ENCODE measurements around the gene TOP3B.
A peak's percentile ranks its signal among the peaks of the same experiment; 100 is the strongest.
"Not testable (repeated sequence)": the region's sequence is repeated elsewhere in the genome, so short reads cannot be mapped to it uniquely, and the experiment has no call there.

Gene TOP3B

DNA sequence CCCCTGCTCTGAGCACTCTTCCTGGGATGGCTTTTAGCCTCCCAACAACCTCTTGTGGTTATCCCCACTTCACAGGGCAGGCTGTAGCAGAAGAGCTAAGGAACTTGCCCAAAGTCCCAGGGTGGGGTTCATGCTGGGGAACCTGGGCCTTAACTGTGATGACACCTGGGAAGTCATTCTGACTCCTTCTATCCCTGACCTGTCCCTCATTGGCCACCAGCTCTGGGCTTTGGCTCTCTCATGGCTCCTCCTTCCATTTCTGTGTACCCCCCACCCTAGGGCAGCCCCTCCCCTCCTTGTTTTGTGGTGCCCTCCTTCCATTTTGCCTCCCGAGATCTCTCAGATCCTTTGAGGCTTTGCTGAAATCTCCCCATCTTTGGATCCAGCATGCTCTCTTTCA, 32.6 kb downstream of the TOP3B start:
- no peak for DNase-seq
- in situ Hi-C loops (cut with HindIII; ENCODE audit: low pct_ligation_motif_present, low pct_unique_long_range_greater_than_20kb, low sequenced_read_pairs) = no loop called here

DNA sequence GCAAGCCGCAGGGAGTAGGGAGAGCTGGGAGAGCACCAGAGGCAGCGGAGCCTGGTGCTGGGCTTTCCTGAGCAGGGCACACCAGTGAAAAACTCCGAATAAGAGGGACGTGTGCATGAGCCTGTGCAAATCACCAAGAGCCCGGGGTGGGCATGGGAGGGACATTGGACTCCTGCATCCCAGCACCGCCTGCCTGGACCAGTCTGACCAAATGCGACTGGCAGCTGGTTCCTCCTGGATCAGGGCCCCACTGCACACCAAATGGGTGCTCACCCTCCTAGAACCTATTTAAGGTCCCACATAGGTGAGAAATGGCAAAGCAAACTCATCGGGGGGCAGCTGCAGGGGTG, 33.0 kb downstream of the TOP3B start:
- no peak for DNase-seq
- in situ Hi-C loops (cut with HindIII; ENCODE audit: low pct_ligation_motif_present, low pct_unique_long_range_greater_than_20kb, low sequenced_read_pairs) = no loop called here

DNA sequence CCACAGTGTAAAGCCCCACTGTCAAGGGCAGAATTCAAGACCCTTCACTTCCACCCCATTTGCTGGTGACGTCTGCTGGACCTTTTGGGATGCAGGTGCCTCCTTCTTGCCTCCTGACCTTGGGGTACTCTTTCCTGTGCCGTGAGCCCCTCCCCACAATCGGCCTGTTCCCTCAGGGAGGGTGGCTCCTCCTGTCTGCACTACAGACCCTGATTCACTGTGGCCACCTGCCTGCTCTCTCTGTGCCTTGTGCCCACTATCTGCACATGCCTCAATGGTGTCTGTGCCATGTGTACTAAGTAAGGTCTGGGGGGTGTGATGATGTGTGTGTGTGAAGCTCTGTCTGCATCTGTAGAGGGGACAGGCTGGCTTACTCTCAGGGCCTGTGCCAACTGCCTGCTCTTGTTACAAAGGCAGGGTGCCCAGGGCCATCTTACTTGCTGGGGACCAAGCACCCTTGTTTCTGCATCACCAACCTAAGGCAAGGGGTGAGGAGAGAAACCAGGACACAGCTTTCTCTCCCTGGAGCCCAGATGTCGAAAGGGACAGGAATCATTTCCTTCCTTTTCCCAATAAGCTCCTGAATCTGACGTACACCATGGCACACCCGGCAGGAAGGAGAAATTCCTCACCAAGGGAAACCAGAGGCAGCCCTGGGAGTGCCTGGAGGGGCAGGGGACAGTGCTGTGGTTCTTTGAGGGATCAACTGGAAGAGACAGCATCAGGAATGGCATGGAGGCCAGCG, 33.6 kb downstream of the TOP3B start:
- in situ Hi-C loops (cut with HindIII; ENCODE audit: low pct_ligation_motif_present, low pct_unique_long_range_greater_than_20kb, low sequenced_read_pairs) = no loop called here
- no peak for DNase-seq

DNA sequence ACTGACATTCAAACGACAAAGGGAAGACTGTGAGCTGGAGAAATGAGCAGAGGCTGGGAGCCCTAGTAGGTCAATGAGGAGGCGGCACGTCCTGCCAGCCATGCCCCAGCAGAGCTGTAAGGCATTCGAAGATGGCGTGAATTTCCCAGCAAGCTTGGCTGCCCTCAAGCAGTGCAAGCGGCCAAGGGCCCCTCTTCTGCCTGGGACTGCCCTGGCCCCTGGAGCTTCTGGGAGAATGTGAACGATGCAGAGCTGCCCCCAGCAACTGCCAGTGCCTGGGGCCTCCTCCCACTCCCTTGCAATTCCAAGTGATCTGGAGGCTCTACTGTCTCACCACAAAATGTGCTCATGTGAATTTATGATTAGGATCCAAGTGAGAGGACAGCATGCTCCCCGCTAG, 34.2 kb downstream of the TOP3B start:
- no peak for DNase-seq
- in situ Hi-C loops (cut with HindIII; ENCODE audit: low pct_ligation_motif_present, low pct_unique_long_range_greater_than_20kb, low sequenced_read_pairs) = no loop called here

DNA sequence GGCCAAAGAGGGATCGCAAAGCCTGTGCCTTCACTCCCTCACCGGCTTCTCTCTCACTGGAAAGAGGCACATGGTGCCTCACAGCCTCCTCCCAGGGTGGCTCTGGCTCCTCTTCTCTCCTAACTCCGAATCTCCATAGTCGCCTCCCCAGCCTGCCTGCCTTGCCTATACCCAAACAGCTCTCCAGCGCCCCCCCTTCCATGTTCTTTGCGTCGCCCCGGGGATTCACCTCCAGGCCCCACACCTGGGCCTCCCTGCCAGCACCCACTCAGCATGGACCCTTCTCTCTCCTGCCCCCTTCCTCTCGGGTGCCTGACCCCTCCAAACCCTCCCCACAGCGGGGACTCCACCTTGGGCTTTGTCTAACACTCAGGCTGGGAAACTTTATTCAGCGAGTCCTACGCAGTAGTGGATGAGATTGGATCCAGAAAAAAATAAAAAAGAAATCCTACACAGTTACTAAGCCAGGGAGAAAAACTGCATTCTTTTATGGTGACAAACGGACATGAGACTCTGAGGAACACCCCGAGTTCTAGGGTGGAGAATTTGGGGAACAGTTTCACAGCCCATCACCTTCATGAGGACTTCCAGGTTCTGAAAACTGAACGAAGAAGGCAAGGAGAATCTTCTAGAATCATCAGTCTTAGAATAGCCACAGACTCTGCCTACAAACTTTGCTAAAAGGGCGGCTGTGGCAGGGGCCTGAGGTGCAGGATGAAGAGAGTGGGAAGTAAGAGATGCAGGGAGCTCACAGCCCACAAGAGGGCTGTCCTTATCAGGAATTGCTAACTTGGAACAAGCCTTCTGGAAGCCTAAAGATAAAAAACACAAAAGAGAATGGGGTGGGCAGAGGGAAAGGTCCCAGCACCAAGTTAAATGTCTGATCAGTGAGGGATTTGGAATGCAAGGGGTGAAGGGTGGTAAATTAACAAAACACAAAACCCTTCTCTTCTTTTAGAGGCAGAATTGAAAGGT, 35.3 kb downstream of the TOP3B start:
- in situ Hi-C loops (cut with HindIII; ENCODE audit: low pct_ligation_motif_present, low pct_unique_long_range_greater_than_20kb, low sequenced_read_pairs) = no loop called here

DNA sequence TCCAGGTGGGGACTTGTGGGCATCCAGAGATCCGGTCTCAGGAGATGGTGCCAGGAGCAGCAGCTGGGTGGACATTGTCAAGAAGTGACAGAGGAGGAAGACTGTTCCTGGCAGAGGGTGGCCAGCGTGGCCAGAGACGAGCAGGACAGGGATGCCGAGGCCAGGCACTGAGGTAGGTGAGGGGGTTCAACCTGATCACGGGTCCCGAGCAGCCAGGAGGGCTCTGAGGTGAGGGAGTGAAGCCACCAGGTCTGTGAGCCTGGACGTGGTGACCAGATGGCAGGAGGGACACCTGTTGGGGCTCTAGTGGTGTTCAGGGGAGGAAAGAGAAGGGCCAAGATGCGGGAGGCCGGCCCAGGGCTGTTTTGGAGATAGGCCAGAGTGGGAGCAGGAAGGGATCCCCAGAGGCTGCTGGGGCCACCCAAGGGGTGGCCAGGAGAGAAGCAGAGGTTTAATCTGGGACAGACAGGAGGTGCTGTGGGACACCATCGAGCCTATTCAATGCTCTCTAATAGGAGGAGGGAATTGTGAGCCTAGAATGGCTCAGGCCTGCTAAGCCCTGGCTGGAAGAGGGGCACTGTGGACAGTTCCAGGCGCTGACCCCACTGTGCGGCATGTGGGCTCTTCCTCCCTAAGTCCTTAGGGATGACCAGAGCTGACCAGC, 36.2 kb downstream of the TOP3B start:
- in situ Hi-C loops (cut with HindIII; ENCODE audit: low pct_ligation_motif_present, low pct_unique_long_range_greater_than_20kb, low sequenced_read_pairs) = no loop called here
- no peak for DNase-seq

More for the DNA sequence above, 35.3 kb downstream of the TOP3B start:
- peak; percentile 37 for DNase-seq

DNA sequence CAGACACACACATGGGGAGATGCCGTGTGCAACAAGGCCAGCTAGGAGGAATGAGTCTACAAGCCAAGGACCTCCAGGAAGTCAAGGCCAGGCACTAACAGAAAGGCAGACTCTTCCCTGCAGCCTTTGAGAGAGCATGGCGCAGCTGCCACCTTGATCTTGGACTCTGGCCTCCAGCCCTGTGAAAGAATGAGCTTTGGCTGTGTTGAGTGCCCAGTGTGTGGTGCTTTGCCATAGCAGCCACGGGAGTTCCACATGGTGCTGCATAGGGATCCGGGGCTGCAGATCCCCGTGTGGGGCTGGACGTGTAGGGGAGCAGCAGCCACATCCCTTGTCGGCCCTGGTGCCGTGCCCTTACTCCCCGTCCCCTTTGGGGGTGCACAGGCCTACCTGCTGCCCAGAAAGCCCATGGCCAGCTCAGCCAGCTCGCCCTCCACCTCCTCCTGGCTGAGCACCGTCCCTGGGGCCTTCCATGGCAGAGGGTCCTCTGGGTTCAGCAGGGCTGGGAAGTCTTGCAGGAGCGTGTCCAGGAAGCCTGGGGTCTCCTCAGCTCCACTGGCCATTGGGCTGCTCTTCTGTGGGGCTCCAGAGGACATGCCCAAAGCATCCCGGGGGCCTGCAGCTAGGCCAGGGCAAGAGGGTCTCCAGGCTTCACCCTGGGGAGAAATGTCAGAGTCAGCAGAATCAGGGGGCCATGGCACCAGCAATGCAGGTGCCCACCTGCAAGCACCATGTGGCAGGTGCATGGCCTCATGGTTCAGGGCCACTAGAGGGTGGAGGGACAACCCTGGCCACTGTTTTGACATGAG, 36.9 kb downstream of the TOP3B start:
- in situ Hi-C loops (cut with HindIII; ENCODE audit: low pct_ligation_motif_present, low pct_unique_long_range_greater_than_20kb, low sequenced_read_pairs) = no loop called here
- no peak for DNase-seq

DNA sequence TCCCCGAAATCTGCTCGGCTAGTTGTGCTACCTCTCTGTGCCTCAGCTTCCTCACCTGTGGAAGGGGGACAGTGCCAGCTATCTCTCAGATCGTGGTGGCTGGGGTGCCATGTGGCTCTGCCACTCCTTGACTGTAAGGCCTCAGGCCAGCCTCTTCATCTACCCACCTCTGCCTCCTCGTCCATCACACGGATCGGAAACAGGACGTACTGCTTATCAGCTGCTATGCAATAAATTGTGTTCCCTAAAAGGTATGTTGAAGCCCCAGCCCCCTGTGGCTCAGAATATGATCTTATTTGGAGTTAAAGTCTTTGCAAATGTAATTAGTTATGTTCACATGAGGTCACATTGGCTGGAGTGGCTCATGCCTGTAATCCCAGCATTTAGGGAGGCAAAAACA, 37.7 kb downstream of the TOP3B start:
- in situ Hi-C loops (cut with HindIII; ENCODE audit: low pct_ligation_motif_present, low pct_unique_long_range_greater_than_20kb, low sequenced_read_pairs) = no loop called here
- no peak for DNase-seq

DNA sequence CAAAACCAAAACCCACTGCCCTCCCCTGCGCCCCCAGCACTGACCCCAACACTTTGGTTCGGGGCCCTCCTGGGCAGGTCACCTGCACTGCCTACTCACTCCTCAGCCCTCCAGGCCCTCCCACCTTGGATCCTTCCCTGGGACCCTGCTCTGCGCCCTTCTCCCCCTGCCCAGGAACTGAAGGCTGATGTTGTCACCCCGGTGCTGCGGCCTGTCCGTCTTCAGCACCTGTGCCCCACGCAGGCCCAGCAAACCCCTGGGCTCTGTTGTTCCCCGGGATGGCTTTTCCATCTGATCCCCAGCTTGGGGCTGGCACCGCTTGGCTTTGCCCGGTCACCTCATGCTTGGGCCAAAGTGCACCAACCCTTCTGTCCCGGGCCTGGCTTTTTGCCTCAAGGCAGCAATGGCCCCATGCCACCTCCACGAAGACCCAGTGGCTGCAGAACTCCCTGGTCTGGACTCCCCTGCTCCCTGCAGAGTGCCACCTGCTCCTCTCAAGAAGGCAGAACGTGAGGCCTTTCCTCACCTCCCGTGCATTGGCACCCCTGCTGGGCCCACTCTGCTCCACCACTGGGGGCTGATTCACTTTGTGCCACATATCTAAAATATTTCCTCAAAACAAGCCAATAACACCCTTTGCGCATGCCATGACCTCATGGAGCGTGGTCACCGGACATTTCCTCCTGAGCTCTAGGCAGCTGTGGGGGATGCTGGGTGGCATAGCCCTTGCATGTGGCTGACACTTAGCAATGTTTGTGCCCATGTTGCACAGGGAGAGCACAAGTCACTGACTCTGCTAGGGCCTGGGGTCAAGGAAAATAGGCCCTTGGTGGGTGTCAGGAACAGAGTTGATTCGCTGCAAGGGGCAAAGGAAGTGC, 38.8 kb downstream of the TOP3B start:
- DNase-seq = peak; percentile 24

DNA sequence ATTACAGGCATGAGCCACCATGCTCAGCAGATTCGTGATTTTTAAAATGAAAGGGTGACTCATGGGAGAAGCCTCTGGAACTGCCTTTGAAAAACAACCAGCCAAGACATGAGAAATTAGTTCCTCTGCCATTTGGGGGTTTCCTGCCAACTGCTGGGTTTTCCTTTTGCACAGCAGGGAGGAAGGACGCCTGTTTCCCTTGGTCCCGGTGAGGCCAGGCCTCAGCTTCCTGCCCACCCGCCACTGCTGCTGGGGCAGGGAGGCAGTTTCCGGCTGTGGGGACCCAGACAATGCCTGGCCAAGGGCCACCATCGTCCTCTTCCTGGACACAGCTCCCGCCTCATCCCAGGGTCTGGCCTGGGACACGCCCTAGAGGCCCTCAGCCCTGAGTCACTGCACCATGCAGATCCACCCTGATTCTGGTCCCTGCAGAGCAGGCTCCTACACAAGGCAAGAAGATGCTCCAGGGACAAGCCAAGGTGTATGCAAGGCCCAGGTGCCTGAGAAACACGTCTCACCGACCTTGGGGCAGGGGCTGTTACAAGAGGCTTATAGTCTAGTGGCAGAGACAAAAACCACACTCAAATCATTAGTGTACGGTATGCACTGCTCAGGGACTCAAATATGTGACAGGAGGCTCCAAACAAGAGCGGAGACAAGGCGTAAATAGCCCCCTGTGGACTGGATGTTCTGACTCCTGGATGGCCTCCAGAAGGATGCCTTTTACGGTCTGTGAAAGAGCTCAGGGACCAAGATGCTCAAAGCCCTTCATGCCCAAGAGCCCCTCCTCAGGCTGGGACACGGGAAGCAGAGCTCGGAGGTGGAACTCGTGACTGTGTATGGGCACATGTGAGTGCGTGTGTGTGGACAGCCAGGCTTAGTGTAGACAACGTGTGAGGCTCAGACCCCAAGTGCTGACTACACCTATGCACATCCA, 39.9 kb downstream of the TOP3B start:
- DNase-seq = peak; percentile 55
- in situ Hi-C loops (cut with HindIII; ENCODE audit: low pct_ligation_motif_present, low pct_unique_long_range_greater_than_20kb, low sequenced_read_pairs) = no loop called here

More for the DNA sequence above, 38.8 kb downstream of the TOP3B start:
- in situ Hi-C loops (cut with HindIII; ENCODE audit: low pct_ligation_motif_present, low pct_unique_long_range_greater_than_20kb, low sequenced_read_pairs) = no loop called here

DNA sequence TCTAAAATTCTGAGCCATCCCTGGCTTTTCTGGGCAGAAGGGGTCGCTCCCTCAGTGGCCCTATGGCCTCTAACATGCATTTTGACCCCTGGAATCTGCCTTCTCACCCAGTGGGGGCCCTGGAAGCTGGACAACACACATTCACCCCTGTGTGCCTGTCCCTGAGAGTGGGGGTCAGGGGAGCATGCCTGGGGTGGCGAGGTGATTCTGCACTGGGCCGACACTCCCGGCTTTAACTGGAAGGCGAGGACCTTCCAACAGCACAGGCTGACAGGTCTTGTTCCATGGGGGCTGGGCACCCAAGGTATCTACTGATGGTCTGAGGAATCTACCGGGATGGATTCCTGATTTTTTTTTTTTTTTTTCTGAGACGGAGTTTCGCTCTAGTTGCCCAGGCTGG, 40.7 kb downstream of the TOP3B start:
- DNase-seq = no peak
- in situ Hi-C loops (cut with HindIII; ENCODE audit: low pct_ligation_motif_present, low pct_unique_long_range_greater_than_20kb, low sequenced_read_pairs) = no loop called here

DNA sequence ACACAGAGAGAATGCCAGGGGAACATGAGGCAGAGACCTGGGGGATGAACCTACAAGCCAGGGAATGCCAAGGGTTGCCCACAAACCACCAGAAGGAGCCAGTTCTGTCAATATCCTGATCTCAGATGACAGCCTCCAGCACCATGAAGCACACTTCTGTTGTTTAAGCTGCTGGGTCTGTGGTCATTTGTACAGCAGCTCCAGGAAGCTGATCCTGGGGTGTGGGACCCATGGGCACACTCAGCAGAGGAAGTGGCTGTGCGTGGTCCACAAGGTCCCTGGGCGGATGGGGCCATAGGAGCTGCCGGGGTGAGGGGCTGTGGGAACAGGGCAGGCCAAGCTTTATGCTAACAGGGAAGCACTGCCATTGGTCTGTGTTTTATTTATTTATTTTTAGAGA, 42.1 kb downstream of the TOP3B start:
- no peak for DNase-seq

DNA sequence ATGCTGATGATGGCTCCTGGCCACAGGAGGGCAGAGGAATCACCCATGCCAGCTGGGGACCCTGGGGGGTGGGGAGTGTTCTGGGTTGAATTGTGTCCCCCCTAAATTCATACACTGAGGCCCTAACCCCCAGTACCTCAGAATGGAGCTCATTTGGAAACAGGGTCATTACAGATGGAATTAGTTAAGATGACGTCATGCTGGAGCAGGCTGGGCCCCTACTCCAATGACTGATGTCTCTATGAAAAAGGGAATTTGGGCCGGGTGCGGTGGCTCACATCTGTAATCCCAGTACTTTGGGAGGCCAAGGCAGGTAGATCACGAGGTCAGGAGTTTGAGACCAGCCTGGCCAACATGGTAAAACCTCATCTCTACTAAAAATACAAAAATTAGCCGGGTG, 42.7 kb downstream of the TOP3B start:
- DNase-seq; in situ Hi-C loops (cut with HindIII; ENCODE audit: low pct_ligation_motif_present, low pct_unique_long_range_greater_than_20kb, low sequenced_read_pairs): not testable (repeated sequence)

More for the DNA sequence above, 42.1 kb downstream of the TOP3B start:
- in situ Hi-C loops (cut with HindIII; ENCODE audit: low pct_ligation_motif_present, low pct_unique_long_range_greater_than_20kb, low sequenced_read_pairs) = no loop called here

DNA sequence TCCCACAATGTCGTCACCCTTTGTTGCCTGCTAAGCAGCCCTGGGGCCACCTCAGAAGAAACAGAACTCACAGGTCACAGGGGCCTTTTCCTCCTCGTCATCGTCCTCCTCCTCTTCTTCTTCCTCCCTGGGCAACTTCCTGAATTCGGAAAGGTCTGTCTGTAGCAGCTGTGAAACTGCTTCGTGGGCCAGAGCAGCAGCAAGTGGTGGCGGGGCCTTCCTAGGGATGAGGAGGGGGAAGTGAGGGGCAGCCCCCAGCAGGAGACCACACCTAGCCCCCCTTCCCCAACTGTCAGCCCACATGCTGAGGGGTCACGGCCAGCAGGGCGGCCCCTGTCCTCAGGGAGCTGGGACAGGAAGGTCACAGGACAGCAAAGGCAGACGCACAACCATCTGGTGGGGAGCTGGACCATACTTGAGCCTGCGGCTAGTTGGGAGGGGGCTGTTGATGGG, 43.1 kb downstream of the TOP3B start:
- DNase-seq = no peak
- in situ Hi-C loops (cut with HindIII; ENCODE audit: low pct_ligation_motif_present, low pct_unique_long_range_greater_than_20kb, low sequenced_read_pairs) = no loop called here

DNA sequence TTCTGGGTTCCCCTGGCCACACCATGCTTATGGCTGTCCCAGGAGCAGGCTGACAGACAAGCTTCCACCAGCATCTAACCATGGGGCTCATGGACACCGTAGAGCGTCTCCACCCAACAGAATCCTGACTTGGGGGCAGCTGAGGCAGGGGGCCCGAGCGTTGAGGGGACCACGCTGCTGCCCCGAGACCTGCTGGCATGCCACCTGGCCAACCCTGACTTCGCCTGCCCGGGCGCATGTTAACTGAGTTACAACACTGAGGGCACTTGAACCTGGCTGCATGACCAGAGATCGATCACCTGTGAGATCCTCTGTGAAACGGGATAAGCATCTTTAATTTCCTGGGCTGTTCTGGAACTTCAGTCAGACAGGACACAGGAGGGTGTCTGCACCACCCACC, 43.7 kb downstream of the TOP3B start:
- in situ Hi-C loops (cut with HindIII; ENCODE audit: low pct_ligation_motif_present, low pct_unique_long_range_greater_than_20kb, low sequenced_read_pairs) = no loop called here
- no peak for DNase-seq

DNA sequence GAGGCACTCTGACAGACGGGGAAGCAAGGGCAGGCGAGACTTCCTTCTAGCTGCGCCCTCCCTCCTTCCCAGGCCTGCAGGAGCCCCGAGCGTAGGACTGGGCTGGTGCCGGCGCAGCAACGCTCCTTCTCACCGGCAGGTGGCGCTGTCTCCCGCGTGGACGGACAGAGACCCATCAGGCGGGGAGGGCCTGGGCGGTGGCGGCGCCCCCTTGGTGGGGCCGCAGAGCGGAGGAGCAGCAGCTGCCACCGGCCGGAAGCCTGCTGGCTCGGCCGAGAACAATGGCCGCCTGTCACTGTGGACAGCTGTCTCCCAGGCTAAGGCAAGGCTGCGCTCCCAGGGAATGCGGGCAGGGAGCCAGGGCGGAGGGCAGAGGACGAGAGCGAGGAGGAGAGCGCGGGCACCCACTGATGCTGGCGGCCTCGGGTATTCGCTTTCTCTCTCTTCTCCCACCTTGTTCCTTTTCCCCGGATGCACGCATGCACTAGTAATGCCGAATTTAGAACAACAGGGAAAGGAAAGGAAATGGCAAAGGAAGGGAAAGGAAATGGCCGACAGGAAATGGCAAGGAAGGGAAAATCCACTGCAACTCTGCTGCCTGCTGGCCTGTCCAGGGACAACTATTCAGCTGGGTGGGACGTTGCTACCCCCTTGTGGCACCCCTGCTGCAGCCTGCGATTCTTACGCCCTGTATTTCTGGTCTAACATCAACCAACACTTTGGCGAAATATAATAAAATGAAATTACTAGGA, 44.3 kb downstream of the TOP3B start:
- in situ Hi-C loops (cut with HindIII; ENCODE audit: low pct_ligation_motif_present, low pct_unique_long_range_greater_than_20kb, low sequenced_read_pairs) = no loop called here
- DNase-seq = peak; percentile 84
